ENCODE measurements around the gene C10orf90.

The C10orf90 gene

DNA sequence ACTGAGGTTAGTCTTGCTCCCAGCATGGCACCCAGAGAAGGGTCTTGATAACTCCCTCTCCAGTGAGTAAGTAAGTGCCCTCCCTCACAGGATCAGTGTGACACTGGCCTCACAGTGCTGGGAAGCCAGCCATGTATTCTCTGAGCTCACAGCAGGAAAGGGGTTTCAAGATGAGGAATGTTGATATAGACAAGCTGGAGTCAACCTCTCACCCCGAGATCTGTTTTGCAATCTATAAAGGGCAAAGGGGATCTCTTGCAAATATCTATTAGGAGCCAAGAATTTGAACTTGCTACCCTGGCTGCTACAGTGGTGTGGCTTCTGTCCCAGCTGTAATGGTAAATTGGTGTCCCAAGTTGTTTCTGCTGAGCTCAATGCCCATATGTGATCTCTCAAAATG is 212.0 kb downstream of the C10orf90 start:
- Histone ChIP-seq H3K79me2 (ENCODE audit: insufficient read depth, low read length) (no peaks in the 10 kb centered on the region), H3K9ac (ENCODE audit: low read depth, low read length, poor library complexity, severe bottlenecking) (no peak overlapping the region), H3K4me3 (ENCODE audit: low read length, poor library complexity, severe bottlenecking) (no peak overlapping the region), H4K20me1 (ENCODE audit: insufficient read depth, low read length, poor library complexity, severe bottlenecking) (no peaks in the 10 kb centered on the region), H3K9me3 (ENCODE audit: insufficient read depth, low read depth, low read length) (peaks cover 4% of the 10 kb centered on the region; the same call in 1 of the 2 replicates), H3F3A (ENCODE audit: low read depth) (no peaks in the 10 kb centered on the region), H2AFZ (ENCODE audit: low read length) (no peak overlapping the region), H3K4me1 (ENCODE audit: insufficient read depth, low read length, poor library complexity, severe bottlenecking) (no peaks in the 10 kb centered on the region), H3K27me3 (ENCODE audit: insufficient read depth, low read length, poor library complexity, severe bottlenecking) (no peaks in the 10 kb centered on the region), H3K4me2 (ENCODE audit: low read depth, low read length, poor library complexity, severe bottlenecking) (no peak overlapping the region), H3K36me3 (ENCODE audit: insufficient read depth, low read length) (no peaks in the 10 kb centered on the region), H3K9me2 (replicated peaks; ENCODE audit: low read depth, low read length) (no peaks in the 10 kb centered on the region)
- no peak for TF ChIP-seq EZH2phosphoT487 (IDR thresholded peaks at IDR 0.05; ENCODE audit: borderline replicate concordance)
- TF ChIP-seq, protein P1, sequence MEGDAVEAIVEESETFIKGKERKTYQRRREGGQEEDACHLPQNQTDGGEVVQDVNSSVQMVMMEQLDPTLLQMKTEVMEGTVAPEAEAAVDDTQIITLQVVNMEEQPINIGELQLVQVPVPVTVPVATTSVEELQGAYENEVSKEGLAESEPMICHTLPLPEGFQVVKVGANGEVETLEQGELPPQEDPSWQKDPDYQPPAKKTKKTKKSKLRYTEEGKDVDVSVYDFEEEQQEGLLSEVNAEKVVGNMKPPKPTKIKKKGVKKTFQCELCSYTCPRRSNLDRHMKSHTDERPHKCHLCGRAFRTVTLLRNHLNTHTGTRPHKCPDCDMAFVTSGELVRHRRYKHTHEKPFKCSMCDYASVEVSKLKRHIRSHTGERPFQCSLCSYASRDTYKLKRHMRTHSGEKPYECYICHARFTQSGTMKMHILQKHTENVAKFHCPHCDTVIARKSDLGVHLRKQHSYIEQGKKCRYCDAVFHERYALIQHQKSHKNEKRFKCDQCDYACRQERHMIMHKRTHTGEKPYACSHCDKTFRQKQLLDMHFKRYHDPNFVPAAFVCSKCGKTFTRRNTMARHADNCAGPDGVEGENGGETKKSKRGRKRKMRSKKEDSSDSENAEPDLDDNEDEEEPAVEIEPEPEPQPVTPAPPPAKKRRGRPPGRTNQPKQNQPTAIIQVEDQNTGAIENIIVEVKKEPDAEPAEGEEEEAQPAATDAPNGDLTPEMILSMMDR (conservative IDR thresholded peaks at IDR 0.05; ENCODE audit: low read length), result no peak

DNA sequence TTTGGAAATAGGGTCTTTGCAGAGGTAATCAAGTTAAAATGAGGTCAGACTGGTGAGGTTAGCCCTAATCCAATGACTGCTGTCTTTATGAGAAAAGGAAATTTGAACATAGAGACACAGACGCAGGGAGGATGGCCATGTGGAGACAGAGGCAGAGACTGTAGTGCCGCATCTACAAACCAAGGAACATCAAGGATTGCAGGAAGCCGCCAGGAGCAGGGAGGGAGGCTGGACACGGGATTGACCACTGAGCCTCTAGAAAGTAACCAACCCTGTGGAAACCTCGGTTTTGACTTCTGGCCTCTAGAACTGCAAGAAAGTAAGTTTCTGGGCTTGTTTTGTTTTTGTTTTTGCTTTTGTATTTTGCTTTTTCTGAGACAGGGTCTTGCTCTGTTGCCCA is 213.9 kb downstream of the C10orf90 start:
- Histone ChIP-seq H2AFZ (ENCODE audit: low read length) (no peak overlapping the region), H3K27me3 (ENCODE audit: insufficient read depth, low read length, poor library complexity, severe bottlenecking) (no peaks in the 10 kb centered on the region), H3K9ac (ENCODE audit: low read depth, low read length, poor library complexity, severe bottlenecking) (no peak overlapping the region), H3K4me2 (ENCODE audit: low read depth, low read length, poor library complexity, severe bottlenecking) (no peak overlapping the region), H3K4me3 (ENCODE audit: low read length, poor library complexity, severe bottlenecking) (no peak overlapping the region), H4K20me1 (ENCODE audit: insufficient read depth, low read length, poor library complexity, severe bottlenecking) (no peaks in the 10 kb centered on the region), H3K4me1 (ENCODE audit: insufficient read depth, low read length, poor library complexity, severe bottlenecking) (no peaks in the 10 kb centered on the region), H3K9me2 (replicated peaks; ENCODE audit: low read depth, low read length) (no peaks in the 10 kb centered on the region), H3K9me3 (ENCODE audit: insufficient read depth, low read depth, low read length) (peaks cover 4% of the 10 kb centered on the region; the same call in 1 of the 2 replicates), H3K36me3 (ENCODE audit: insufficient read depth, low read length) (no peaks in the 10 kb centered on the region), H3F3A (ENCODE audit: low read depth) (no peaks in the 10 kb centered on the region), H3K79me2 (ENCODE audit: insufficient read depth, low read length) (no peaks in the 10 kb centered on the region)
- TF ChIP-seq, protein P1 (conservative IDR thresholded peaks at IDR 0.05; ENCODE audit: low read length), result no peak
- no peak for TF ChIP-seq EZH2phosphoT487 (IDR thresholded peaks at IDR 0.05; ENCODE audit: borderline replicate concordance)

- Histone ChIP-seq H3K9me2 (replicated peaks; ENCODE audit: low read depth, low read length) (no peaks in the 10 kb centered on the region), H3K27me3 (ENCODE audit: insufficient read depth, low read length, poor library complexity, severe bottlenecking) (no peaks in the 10 kb centered on the region), H3K36me3 (ENCODE audit: insufficient read depth, low read length) (no peaks in the 10 kb centered on the region), H3K4me2 (ENCODE audit: low read depth, low read length, poor library complexity, severe bottlenecking) (no peak overlapping the region), H2AFZ (ENCODE audit: low read length) (no peak overlapping the region), H3K9ac (ENCODE audit: low read depth, low read length, poor library complexity, severe bottlenecking) (no peak overlapping the region), H3F3A (ENCODE audit: low read depth) (no peaks in the 10 kb centered on the region), H3K79me2 (ENCODE audit: insufficient read depth, low read length) (no peaks in the 10 kb centered on the region), H4K20me1 (ENCODE audit: insufficient read depth, low read length, poor library complexity, severe bottlenecking) (no peaks in the 10 kb centered on the region), H3K9me3 (ENCODE audit: insufficient read depth, low read depth, low read length) (peaks cover 4% of the 10 kb centered on the region; the same call in 1 of the 2 replicates), H3K4me1 (ENCODE audit: insufficient read depth, low read length, poor library complexity, severe bottlenecking) (no peaks in the 10 kb centered on the region), H3K4me3 (ENCODE audit: low read length, poor library complexity, severe bottlenecking) (no peak overlapping the region)
- no peak for TF ChIP-seq EZH2phosphoT487 (IDR thresholded peaks at IDR 0.05; ENCODE audit: borderline replicate concordance)
- TF ChIP-seq, protein P1 (conservative IDR thresholded peaks at IDR 0.05; ENCODE audit: low read length), result no peak
These were observed 214.6 kb downstream of the C10orf90 start for GRCh38 chr10:126455766-126456405.
